ENCODE results near the gene CTNNA3.

The CTNNA3 gene

GRCh38 chr10:66917104-66917503 lies 778.9 kb downstream of the CTNNA3 start:
- no peak overlapping the region for H3K4me3 ChIP-seq (ENCODE audit: low read depth, low read length)
- DNase-seq (ENCODE audit: low read depth), result no peak
- no peak for TF ChIP-seq CTCF (IDR thresholded peaks at IDR 0.05; ENCODE audit: control insufficient read depth, extremely low read depth, insufficient read depth)

- no peak overlapping the region for H3K4me3 ChIP-seq (ENCODE audit: low read depth, low read length)
- no peak for DNase-seq (ENCODE audit: low read depth)
- TF ChIP-seq CTCF (IDR thresholded peaks at IDR 0.05; ENCODE audit: control insufficient read depth, extremely low read depth, insufficient read depth), result no peak
Measured at GRCh38 chr10:66916030-66916429, 780.0 kb downstream of the CTNNA3 start.

- DNase-seq (ENCODE audit: low read depth), result no peak
Measured at GRCh38 chr10:66910671-66911070, 785.3 kb downstream of the CTNNA3 start.

GRCh38 chr10:66892871-66893270 lies 803.1 kb downstream of the CTNNA3 start:
- DNase-seq (ENCODE audit: low read depth), result no peak
- H3K4me3 ChIP-seq (ENCODE audit: low read depth, low read length), result no peak overlapping the region
- TF ChIP-seq CTCF (IDR thresholded peaks at IDR 0.05; ENCODE audit: control insufficient read depth, extremely low read depth, insufficient read depth), result no peak

More at GRCh38 chr10:66910671-66911070, 785.3 kb downstream of the CTNNA3 start:
- no peak for TF ChIP-seq CTCF (IDR thresholded peaks at IDR 0.05; ENCODE audit: control insufficient read depth, extremely low read depth, insufficient read depth)
- no peak overlapping the region for H3K4me3 ChIP-seq (ENCODE audit: low read depth, low read length)

- DNase-seq (ENCODE audit: low read depth), result no peak
- no peak overlapping the region for H3K4me3 ChIP-seq (ENCODE audit: low read depth, low read length)
- no peak for TF ChIP-seq CTCF (IDR thresholded peaks at IDR 0.05; ENCODE audit: control insufficient read depth, extremely low read depth, insufficient read depth)
Measured at GRCh38 chr10:66888237-66888636, 807.8 kb downstream of the CTNNA3 start.

GRCh38 chr10:66886848-66887247 lies 809.1 kb downstream of the CTNNA3 start:
- no peak overlapping the region for H3K4me3 ChIP-seq (ENCODE audit: low read depth, low read length)
- TF ChIP-seq CTCF (IDR thresholded peaks at IDR 0.05; ENCODE audit: control insufficient read depth, extremely low read depth, insufficient read depth), result no peak
- DNase-seq (ENCODE audit: low read depth), result no peak

GRCh38 chr10:66882271-66882670 lies 813.7 kb downstream of the CTNNA3 start:
- H3K4me3 ChIP-seq (ENCODE audit: low read depth, low read length), result no peak overlapping the region
- DNase-seq (ENCODE audit: low read depth), result no peak
- TF ChIP-seq CTCF (IDR thresholded peaks at IDR 0.05; ENCODE audit: control insufficient read depth, extremely low read depth, insufficient read depth), result no peak

All from LNCaP clone FGC (cell line).